Renal pelvis (tissue), 4 donors: ENCODE measurements around the gene MAGIX. TPM values are rescaled to one million over a fixed set of nuclear protein-coding genes. Genes with fewer than 3 reads are reported as not detected.
A peak's percentile ranks its signal among the peaks of the same experiment; 100 is the strongest.
"Not testable (repeated sequence)": the region's sequence is repeated elsewhere in the genome, so short reads cannot be mapped to it uniquely, and the experiment has no call there.

Source experiments
- DNase-seq: peaks from one replicate; pipeline ENCODE4 v3.0.0-alpha.2; 2013
- polyA plus RNA-seq, 3 donors: library from polyadenylated mRNA; unstranded; fragments of 120-200 nt; gene quantifications; one replicate each; pipeline ENCODE4 v1.2.1, GENCODE V29; 2013; ENCODE audit not compliant: insufficient read length in 3 of 3

Gene MAGIX
- polyA plus RNA-seq, 3 donors, result 4.6 to 8.8 (median 7.7) TPM

DNA sequence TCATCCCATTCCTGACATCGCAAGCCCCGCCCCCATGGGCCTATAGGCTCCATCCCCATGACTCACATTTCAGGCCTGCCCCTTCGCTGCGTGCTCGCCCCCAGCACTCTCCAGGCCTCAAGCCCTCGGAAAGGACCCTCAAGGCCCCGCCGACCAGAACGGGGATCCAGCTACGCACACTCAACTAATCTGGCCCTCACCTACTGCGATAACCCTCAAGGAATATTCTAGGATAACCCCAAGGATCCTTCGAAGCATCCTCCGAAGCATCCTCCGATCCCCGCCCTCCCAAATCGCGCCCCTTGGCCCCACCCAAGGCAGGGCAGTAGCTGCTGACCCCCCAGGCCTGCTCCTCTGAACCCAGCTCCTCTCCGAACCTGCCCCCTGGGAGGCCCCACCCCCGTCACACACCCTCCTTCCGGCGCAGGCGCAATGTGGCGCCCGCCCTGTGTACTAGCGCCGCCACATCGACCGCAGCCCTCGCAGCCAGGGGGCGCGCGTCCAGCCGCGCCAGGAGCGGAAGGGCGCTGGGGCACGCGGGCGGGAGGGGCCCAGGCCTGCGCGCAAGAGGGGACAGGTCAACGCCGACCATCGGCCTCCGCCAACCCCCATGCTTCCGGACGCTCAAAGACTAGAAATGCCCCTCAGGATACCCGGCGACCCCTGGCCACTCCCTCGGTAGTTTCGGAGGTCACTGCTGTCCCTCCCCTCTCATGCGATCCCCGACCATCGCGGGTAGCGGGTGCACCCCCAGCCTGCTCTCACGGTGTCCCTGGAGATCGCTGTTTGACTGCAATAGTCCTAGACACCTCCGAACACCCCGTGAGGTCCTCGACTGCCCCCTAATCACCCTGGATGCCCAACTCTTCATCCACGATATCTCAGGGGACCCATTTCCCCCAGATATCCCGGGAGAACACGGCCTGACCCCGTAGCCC lies 6.4 kb upstream of the MAGIX start:
- peak; percentile 84 for DNase-seq

- no peak for DNase-seq
Measured at GRCh38 chrX:49157194-49157593, 5.4 kb upstream of the MAGIX start.

DNA sequence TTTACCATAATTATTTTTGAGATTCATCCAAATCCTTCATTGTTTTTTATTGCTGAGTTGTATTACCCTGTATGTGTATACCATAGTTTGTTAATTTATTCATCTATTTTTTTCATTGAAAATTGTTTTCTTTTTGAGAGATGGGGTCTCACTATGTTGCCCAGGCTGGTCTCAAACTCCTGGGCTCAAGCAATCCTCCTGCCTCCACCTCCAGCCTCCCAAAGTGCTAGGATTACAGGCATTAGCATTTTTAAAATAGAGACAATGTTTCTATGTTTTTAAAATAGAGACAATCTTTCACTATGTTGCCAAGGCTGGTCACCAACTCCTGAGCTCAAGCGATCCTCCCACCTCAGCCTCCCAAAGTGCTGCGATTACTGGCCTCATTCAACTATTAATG lies 1.6 kb upstream of the MAGIX start:
- DNase-seq, result no peak

- DNase-seq, result no peak
Measured at GRCh38 chrX:49161632-49162031, 926 bp upstream of the MAGIX start.

- DNase-seq, result peak; percentile 73
Measured at GRCh38 chrX:49163555-49164419, 1.2 kb downstream of the MAGIX start.

GRCh38 chrX:49164589-49165360 lies 2.2 kb downstream of the MAGIX start:
- DNase-seq, result no peak

DNA sequence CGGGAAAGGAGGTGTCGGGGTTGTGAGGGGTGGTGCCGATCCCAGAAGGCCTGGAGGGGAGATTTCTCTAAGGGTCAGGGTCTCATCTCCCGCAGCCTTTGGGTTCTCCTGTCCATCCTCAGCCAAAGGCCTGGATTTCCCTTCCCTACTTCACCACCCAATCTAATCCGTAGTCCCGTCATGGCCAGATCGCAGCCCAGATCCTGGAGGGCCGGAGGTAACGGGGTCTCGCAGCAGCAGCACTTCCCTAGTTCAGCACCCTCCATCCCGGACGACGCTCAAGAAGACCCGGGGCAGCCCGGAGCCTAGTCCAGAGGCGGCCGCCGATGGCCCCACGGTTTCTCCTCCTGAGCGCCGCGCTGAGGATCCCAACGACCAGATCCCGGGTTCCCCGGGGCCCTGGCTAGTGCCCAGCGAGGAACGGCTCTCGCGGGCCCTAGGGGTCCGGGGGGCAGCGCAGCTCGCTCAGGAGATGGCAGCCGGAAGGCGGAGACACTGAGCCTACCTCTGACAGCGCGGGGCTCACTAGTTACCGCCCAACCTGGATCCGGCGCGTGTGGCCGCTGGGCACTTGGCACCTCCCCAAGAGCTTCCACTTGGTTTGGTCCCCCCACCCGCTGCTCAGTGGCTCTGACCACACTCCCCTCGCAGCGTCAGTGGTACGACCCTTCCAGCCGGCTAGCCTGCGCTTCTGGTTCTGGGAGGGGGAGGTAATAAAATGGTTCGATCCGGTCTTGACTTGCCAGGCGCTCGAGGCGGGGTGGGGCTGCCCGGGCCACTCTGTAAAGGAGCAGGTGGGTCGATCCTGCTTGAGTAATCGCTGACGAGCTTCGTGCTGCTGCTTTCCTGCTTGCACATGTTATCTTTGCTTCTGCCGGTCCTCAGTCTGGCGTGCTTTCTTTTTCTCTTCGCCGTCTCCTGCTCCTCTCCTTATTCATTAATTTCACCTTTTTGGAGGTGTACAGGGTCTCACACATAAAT lies 3.6 kb downstream of the MAGIX start:
- DNase-seq, result peak; percentile 83

GRCh38 chrX:49166914-49167739 lies 4.6 kb downstream of the MAGIX start:
- no peak for DNase-seq

- no peak for DNase-seq
Measured at GRCh38 chrX:49167740-49168108, 5.2 kb downstream of the MAGIX start.

DNA sequence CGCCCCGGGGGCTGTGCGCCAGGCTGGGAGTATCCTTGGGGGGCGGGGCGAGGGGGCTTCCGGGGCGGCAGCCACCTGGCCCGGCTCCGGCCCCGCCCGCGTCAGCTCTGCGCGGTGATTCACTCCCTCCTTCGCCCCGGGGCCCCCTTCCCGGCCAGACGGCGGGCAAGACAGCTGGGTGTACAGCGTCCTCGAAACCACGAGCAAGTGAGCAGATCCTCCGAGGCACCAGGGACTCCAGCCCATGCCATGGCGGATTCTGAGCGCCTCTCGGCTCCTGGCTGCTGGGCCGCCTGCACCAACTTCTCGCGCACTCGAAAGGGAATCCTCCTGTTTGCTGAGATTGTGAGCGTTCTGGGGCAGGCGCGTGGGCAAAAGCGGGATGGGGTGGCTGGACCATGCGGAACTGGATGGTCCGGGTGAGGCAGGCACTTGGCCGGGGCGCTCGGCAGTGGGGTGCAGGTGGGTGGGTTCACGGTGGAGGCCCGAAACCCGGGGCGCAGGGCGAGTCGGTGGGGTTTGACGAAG lies 9.3 kb downstream of the MAGIX start, which contains the start of gene PLP2:
Gene PLP2, plus strand, starts transcription at position 147 of the 528 bp plus-strand sequence. Its CDS starts 103 bp downstream, at position 250.
- DNase-seq, result no peak

DNA sequence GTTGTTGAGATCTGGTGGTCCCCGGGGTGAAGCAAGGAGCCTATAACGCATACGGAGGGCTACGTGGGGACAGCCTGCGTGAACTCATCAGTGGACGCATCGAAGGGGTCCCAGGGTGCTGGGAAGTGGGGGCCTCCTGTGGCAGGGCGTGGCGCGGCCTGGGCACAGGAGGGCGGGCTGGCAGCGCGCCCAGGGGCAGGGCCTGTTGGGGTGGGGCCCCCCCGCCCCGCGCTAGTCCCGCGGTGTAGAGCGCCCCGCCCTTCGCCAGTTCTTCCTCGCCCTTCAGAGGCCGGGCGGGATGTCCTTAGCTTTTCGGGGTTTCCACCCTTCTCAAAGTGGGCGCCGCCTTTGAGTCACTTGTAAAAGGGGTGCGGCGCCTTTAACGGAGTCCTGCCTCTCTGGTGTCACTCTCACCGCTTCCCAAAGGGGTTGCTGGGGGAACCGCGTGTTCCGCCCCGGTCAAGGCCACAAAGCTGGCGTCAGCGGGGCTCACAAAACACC lies 9.8 kb downstream of the MAGIX start:
- DNase-seq, result no peak

DNA sequence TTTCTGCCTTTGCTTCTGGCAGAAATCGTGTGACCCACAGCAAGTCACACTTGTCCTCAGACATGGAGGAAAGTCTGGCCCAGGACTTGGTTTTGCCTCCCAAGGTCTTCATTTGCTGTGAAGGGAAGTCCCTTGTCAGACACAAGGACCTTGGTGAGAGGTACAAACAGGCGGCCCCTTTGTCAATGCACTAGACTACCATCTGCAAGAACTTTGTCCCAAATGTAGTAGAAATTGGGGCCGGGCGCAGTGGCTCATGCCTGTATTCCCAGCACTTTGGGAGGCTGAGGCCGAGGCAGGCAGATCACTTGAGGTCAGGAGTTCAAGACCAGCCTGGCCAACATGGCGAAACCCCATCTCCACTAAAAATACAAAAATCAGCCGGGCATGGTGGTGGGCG lies 11.0 kb downstream of the MAGIX start:
- DNase-seq, result not testable (repeated sequence)

- no peak for DNase-seq
Measured at GRCh38 chrX:49174723-49175122, 12.2 kb downstream of the MAGIX start.

GRCh38 chrX:49175435-49176274 lies 13.1 kb downstream of the MAGIX start:
- DNase-seq, result no peak

DNA sequence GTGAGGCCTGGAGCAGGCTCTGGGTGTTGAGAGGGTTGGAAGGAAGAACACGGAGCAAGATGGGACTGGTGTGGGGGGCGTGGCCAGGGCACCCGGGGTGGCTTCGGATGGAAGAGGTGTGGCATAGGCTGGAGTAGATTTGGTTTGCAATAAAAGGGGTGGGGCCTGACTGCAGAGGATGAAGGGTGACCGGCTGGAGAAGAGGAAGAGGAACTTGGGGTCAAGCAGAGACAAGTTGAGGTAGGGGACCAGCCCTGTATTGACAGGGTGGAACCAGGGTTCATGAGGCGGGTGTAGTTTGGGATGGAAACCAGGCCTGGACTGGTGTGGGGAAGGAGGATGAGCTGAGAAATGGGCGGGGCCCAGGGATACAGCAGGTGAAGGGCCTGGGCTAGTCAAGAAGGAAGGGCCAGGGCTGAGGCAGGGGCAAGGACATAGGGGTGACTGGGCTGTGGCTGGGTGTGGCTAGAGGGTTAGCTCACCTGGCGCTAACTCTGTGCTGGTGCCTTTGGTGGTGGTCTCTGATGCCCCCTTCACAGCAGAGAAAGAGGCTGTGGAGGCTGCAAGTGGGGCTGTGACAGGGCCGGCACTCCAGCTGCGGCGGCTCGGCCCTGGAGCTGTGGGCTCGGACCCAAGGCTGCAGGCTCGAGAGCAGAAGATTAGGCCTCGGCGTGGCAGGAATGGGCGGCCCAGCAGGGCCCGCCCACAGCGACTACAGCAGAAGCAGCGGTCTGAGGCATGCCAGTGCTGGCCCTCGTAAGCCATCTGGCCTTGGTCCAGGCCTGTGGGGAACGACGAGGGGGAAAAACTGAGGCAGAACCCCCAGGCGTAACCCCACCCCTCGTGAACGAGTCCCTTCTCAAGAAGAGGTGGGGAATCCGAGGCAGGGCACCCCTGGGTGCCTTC lies 14.1 kb downstream of the MAGIX start:
- DNase-seq, result no peak

GRCh38 chrX:49177338-49177833 lies 14.8 kb downstream of the MAGIX start:
- no peak for DNase-seq
